GM19240 (cell line): ENCODE measurements around the gene PALLD.

Experiments
- DNase-seq: peaks from one replicate; pipeline ENCODE4 v3.0.0; 2011; ENCODE audit warnings: low spot score; ENCODE audit not compliant: insufficient read length

Gene PALLD

DNA sequence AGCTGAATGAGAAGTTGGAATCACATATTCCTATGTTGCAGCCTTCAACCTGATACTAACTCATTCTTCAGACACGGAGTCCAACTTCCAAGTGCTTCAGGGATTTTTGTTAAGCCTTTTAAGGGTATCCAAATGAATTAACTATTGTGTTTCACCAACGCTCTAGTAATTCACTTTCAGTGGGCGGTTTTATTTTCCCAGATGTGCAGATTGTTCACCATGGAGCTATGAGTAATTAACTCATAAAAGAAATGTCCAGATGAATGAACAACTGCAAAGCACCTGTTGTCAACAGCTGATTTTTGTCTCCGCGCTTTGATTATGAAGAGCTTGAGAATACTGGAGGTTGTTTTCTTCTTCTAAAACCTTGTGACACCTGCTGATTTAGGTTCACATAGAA, 325.6 kb downstream of the PALLD start:
- DNase-seq = no peak

DNA sequence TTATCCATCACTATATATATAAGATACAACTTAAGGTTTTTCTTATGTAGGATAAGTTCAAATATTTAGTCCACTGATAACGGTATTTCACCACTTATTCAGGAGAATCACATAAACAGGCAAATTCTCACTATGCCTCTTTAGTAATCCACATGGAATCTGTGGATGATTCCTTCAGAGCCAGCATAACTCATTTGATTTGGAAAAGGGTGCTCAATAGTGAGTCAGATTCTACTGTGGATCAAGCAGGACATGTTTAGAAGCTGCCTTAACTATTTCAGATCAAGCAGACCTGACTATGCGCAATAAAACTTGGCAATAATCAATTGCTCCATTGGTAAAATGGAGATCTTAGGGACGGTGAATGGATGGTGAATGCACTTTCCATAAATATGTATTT, 329.1 kb downstream of the PALLD start:
- DNase-seq = no peak

DNA sequence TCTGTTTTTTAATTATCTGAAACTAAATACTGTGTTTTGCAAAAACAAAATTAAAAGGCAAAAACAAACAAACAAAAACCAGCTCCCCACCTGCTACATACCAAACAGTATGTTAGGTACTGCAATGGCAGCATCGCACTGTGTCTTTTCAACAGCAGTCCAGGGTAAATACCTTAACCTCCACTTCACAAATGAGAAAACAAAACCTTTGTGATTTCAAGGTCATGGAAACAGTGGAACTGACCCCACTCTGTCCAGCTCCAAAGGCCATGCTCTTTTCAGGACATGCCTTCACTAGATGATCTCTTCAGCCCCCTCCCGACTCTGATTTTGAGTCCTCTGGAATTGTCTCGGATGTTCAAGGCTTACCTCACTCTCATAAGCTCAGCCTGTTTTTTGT, 329.8 kb downstream of the PALLD start:
- DNase-seq = no peak

DNA sequence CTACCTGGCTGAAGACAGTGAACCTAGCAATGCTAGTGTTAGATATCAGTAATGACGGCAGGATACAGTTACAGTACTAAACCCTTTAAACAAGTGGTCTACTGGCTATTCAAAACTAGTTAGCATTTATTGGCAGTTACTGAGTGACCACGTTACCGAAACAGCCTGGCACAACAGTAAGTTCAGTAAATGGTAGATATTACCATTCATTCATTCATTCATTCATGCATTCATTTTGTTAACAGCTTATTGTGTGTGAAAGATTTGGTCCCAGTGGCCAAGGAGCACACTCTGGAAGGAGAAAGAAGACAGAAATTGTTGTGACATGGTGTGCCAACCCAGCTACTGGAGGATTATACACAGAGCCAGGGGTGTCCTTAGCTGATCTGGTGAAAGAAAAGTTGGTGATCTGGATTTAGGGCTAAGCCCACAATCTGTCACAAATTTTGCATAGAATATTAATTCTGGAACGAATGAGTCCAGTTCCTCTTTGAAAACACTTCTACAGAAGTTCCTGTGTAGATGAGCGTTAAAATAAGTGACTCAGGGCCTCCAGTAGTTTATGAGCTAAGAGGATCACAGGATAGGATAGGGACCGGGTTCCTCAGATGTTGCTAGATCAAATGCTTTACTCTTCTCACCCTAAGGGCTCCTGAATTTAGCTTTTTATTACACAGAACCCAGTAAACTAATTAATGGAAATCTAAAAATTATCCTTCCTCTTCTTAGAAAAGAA, 334.1 kb downstream of the PALLD start:
- DNase-seq = no peak

GRCh38 chr4:168831585-168831918, 334.7 kb downstream of the PALLD start:
- no peak for DNase-seq

DNA sequence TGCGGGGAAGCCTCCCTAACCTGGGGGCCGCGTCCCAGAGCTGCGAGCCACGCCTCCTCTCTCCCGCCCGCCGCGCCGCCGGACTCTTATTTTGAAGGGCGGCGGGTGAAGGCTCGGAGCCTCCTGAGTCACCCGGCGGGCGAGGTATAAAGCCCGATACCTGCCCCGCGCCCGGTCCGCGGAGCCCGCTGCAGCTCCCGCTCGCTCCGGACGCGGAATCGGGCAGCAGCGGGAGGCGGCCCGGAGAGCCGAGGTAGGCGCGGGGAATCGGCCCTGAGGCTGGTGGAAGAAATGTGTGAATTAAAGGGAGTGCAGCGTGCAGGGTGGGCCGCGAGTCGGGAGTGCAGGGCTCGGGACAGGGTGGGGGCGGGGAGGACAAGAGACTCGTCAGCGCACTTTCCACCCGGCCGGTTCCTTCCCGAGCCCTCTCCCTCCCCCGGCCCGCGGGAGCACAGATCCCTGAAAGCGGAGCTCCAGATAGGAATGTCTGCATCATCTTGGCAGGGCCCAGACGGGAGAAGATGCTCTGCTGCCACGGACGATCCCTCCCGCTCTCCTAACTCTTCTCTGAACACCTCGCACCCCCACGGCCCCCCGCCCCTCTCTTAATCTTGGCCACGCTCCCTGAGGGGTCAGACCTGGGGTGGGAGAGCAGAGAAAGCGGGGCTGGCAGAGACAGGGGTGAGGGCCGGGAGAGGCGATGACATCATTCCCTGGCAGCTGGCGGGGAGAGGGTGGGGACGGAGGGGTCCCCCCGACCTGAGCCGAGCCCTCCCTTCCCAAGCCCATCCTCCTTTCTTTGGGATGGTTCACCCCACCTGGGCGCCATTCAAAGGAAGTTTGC, 335.3 kb downstream of the PALLD start:
- DNase-seq = peak; percentile 37

DNA sequence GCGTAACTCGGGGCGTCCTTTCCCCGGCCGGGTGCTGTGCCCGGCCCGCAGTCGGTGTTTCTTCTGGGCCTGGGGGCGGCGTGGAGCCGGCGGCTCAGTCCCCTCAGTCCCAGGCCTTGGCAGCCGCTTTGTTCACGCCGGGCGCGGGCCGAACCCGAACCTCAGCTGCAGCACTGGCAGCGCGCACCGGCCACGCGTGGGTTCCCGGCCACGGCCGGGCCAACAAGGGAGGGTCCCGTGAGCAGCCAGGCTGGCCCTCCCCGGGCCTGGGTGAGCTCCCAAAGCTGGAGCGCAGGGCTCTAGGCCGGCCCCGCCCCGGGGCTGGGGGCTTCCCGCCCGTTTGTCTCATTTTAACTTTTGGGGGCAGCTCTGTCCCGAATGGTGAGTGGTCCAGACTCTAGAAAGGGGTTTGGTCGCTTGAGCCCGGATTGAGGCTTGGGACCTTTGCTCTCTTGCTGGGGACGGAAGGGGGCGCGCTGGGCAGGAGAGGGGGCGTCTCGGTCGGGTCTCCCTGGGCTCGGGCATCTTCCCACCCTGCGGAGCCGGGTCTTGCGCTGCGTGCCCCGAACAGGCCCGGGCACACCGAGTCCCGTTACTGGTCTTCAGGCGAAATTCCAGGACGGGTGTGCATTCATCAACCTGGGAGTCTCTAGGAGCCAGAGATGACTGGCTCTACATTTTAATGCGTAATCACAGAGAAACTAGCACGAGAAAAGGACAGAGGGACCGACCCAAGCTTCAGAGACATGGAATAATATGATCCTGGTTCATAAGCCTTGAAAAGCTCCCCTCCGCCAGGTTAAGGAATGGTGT, 336.1 kb downstream of the PALLD start:
- no peak for DNase-seq

GRCh38 chr4:168833881-168834280, 337.0 kb downstream of the PALLD start:
- DNase-seq = no peak

DNA sequence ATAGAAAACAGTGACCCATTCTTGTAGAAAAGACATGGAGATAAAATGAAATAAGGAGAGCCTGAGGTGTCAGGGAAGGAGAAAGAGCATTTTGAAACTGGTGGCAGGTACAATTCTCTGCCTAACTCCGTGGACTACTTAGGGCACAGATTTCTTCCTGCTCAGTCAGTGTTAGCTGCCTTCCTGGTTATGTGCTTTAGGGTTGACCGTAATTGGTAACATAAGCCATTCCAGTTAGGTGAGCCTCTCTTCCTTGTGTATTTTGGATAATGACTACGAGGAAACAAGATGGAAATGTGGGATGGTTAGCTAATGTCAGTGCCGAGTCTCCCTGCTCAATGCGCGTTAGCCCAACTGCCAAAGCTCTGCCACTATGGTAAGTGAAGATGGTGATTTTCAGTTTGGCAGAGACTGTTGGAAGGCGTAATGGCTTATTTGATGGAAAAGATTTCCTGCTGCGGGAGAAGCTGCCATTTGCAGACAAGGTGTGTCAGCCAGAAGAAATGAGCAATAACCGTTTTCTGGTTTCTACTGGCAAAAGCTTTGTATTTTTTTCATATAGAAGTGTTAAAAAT, 339.1 kb downstream of the PALLD start:
- DNase-seq = no peak

DNA sequence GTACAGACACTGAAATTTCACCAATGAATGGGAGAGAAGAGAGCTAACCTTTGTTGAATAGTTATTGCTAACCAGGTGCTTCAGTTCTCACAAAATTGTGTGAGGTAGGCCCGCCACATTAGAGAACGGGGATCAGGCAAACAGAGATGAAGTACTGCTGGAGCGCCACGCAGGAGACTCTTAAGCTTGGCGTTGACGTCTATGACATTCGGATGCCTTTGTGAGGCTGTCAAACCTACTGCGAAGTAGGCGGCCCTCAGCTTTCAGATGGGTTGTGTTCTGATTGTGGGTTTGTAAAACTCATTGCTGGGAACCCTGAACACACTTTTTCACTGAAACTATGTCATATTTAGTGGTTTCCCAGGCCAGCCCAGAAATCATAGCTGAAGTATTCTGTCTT, 339.6 kb downstream of the PALLD start:
- no peak for DNase-seq

DNA sequence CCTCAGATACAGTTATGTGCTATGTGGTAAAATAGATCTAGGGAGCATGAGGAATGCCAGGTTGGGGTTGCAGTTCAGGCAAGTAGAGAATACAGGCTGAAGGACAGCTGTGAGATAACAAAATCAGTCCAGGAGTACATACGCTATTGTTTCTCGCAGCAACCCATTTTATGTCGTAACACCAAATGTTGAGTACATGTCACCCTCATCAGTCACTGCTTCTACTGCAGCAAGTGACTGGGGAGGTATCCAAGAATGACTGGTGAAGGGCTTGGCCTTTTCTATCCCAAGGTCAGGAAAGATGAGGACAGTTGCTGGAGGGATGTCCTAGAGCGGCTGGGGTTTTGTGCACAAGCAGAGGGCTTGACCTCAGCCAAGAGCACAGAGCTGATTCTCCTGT, 341.1 kb downstream of the PALLD start:
- DNase-seq = no peak

DNA sequence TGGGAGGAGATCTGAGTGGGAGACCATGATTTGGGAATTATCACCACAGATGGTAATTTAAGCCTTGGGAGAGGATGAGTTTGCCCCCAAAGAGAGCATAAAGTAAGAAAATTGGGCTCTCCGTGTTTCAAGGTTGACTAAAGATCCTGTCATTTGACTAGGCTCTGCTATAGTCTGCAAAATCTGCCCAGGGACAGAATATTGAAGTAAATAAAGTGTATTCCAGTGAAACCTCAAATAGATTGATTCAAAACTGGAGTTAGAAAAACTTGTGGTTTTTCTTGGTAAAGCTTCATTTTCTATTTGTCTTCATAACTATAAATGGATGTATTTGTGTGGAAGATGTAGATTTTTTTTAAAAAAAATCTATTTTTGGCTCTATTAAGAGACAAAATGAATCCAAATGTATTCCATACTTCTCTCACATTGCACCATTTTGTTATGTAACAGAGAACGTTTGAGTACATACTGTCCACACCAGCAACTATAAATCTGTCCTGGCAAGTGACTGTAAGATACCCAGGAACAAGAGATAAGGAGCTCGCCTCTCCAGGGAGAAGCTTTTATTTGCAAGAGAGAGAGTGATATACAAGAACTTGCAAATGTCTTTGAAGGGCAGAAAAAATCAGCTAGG, 343.0 kb downstream of the PALLD start:
- no peak for DNase-seq

DNA sequence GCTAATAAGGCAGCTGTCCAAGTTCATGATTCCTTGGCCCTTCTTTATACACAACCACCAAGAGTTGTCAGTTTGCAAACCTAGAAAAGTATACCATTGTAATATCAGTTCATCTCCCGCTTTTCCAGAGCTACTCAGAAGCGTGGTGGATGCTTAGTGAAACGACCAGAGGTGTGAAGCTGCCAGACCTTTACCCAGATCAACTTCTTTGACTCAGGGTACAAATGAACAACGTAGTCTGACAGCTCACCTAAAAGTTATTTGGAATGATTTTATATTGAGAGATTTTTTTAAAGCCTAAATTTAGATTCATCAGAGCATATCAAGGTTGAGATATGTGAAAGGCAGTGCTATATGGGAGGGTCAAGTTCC, 343.5 kb downstream of the PALLD start:
- no peak for DNase-seq

DNA sequence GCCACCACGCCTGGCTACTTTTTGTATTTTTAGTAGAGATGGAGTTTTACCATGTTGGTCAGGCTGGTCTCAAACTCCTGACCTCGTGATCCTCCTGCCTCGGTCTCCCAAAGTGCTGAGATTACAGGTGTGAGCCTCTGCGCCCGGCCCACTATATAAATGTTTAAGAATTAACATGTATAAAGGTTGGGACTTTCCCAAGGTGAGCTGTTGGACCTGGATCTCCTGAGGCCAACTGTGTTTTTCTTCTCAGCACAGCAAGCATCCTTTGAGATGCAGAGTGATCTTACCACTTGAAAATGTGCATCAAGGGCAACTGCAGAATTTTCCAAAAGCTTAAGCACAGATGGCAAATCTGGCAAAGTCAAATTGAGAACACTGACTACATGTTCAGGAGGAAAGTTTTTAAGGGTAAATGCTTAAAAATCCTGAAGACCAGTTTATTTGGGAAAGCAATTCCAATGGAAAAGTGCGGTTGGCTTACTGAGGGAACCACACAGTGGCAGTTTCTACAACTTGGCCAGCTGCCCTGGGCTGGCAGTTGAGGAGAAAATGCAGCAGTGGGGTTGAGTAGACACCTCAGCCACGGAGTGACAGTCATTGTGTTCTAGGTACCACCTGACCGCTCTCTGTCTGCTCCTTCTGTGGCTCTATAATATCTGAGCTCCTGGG, 344.3 kb downstream of the PALLD start:
- DNase-seq = no peak

DNA sequence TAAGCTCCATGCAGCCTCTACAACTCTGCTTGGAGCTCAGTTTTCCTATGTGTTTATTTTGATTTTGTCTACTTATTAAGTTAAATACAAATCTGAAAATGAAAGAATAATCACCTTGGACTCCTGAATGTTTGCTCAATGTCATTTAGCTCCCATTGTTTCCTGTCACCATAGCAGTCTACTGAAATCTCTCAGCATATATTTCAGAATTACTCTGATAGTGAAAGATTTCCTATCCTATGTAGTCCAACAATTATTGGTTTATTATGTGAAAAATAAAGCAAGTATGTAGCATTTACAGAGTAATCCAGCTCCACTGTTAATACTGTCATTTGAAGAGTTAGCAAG, 344.8 kb downstream of the PALLD start:
- no peak for DNase-seq

DNA sequence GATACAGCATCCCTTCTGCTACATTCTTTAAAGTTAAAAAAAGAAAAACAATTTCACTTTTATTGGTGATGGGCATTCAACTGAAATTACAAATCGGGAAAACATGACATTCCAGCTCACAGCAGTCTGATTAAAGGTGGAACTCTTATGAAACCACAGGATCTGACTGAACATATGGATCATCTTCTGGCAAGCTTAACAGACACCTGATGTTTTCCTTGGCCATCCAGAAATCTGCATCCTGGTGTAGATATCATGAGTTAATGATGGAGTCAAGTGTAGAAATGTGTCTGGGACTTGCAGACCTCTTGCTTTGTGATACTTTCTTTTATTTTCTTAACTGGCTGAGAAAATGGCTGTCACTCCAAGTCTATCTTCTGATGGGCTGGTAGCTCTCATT, 345.3 kb downstream of the PALLD start:
- no peak for DNase-seq

DNA sequence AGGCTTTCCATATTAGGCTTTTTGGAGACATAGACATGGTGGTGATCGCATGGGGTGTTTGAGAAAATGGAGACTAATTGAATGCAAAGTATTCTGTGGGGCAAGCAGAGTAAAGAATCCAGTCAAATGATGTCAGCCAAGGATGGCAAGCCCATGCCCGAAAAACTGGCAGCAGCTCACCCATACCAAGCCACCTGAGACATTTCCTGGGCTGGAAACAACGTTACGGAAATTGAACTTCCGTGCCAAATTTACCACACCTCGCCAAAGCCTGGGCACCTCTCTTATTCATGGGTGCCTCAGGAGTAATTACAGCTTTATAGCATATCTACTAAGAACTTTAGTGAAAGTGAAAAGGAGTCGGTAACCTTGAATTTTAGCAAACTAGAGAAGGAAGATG, 346.8 kb downstream of the PALLD start:
- no peak for DNase-seq

DNA sequence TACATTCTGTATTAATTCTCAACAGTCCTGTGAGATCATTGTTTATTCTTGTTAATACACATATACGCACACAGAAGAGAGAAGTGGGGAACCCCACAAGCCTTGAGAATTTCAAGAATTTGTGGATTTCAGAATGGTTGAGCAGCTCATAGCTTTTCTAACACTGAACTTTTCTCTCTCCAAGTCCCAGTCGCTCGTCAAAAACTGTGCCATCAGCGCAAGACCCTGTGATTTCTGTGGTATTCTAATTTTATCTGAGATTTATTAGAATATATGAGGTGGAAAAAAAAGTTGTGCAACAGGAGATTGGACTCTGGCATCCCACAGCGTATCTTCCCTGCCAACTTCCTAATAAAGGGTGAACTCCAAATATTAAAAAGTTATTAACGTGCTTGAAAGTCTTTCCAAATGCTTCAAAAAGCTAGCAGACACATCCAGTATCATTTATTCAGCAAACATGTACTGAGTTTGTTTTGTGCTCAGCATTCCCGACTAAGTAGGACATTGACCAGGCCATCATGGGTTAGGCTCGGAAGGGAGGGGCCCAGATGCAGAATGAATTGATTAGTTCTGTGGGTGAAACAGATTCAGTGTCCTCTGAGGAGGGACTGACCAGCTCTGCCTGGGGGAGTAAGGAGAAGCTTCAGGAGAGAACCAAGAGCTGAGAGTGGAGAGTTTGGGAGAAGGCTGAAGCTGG, 347.6 kb downstream of the PALLD start:
- DNase-seq = no peak

GRCh38 chr4:168845897-168846296, 349.0 kb downstream of the PALLD start:
- no peak for DNase-seq

- no peak for DNase-seq
Measured at GRCh38 chr4:168846414-168846813, 349.6 kb downstream of the PALLD start.
